GM12878 (cell line): ENCODE measurements around the gene MPZL1. TPM values are rescaled to one million over a fixed set of nuclear protein-coding genes. Genes with fewer than 3 reads are reported as not detected.
A peak's percentile ranks its signal among the peaks of the same experiment; 100 is the strongest.

ENCODE experiments used
- ATAC-seq: fragments of 200-7000 bp; cut with Tn5 transposase; 3 replicates; pipeline ENCODE4 v1.9.1; 2020; ENCODE audit warnings: mild to moderate bottlenecking, moderate library complexity
- BruUV-seq: library from RNA; stranded (reverse); fragments of 400-500 nt; replicated peaks from 2 replicates; lab custom pipeline; 2021; lab: Mats Ljungman, UMichigan
- CTCF ChIA-PET: fragments of 300-600 bp; sonication (Branson Sonifier 250); formaldehyde crosslinking; extraction: SDS; loops from one replicate; lab custom pipeline; 2021; ENCODE audit warnings: inconsistent platforms; lab: Yijun Ruan, JAX
- POLR2A ChIA-PET: fragments of 350-600 bp; formaldehyde crosslinking; extraction: SDS; loops from one replicate; lab custom pipeline; 2021; ENCODE audit warnings: inconsistent platforms; lab: Charles Lee
- RAD21 ChIA-PET: fragments of 300-600 bp; sonication (Branson Sonifier 250); formaldehyde crosslinking; loops from one replicate; lab custom pipeline; 2023; ENCODE audit warnings: antibody characterized with exemption; ENCODE audit not compliant: unreplicated experiment; lab: Charles Lee
- SMC1A ChIA-PET: fragments of 300-600 bp; sonication (Branson Sonifier 250); formaldehyde crosslinking; loops from one replicate; lab custom pipeline; 2023; ENCODE audit not compliant: unreplicated experiment, uncharacterized antibody; lab: Charles Lee
- DNase-seq: peaks from one replicate; pipeline ENCODE4 v3.0.0-alpha.2; 2011; ENCODE audit warnings: low read depth, low spot score
- FAIRE-seq: peaks from 3 replicates; lab custom pipeline; 2011; peaks lifted over from hg19 to GRCh38; lab: Jason Lieb, UNC
- H2AFZ ChIP-seq: 2 replicates; pipeline ENCODE4 v1.6.0; 2011; ENCODE audit warnings: low read depth, low read length, control low read depth; ENCODE audit not compliant: control insufficient read depth
- H3K27ac ChIP-seq: 2 replicates; pipeline ENCODE4 v1.5.1; 2011; ENCODE audit warnings: control low read depth; ENCODE audit not compliant: control insufficient read depth, insufficient read depth
- H3K27me3 ChIP-seq, 2 experiments: replicated peaks in 1 of 2; 2 replicates each; pipeline versions ENCODE4 v1.6.0 to v1.6.1; 2011; ENCODE audit warnings: low read length in 1 of 2; ENCODE audit not compliant: control insufficient read depth in 2 of 2, insufficient read depth in 2 of 2
- H3K36me3 ChIP-seq, 2 experiments: 2 replicates each; pipeline ENCODE4 v1.5.1; 2011; ENCODE audit warnings: low read length in 1 of 2; ENCODE audit not compliant: control insufficient read depth in 2 of 2, insufficient read depth in 2 of 2
- H3K4me1 ChIP-seq: 2 replicates; pipeline ENCODE4 v1.6.1; 2011; ENCODE audit warnings: mild to moderate bottlenecking, low read length, moderate library complexity, mixed read lengths; ENCODE audit not compliant: control insufficient read depth, insufficient read depth
- H3K4me2 ChIP-seq: 2 replicates; pipeline ENCODE4 v1.6.0; 2011; ENCODE audit warnings: control low read depth; ENCODE audit not compliant: control insufficient read depth, insufficient read depth
- H3K4me3 ChIP-seq: fragments of 200-600 bp; sonication (generic); 2 replicates; pipeline ENCODE4 v1.5.1; 2016
- H3K79me2 ChIP-seq: 2 replicates; pipeline ENCODE4 v1.6.0; 2011; ENCODE audit warnings: low read length; ENCODE audit not compliant: control insufficient read depth, insufficient read depth
- H3K9ac ChIP-seq: 2 replicates; pipeline ENCODE4 v1.8.0; 2011; ENCODE audit warnings: low read length, control low read depth, mixed read lengths; ENCODE audit not compliant: control insufficient read depth, insufficient read depth
- H3K9me3 ChIP-seq: replicated peaks from 3 replicates; pipeline ENCODE4 v1.5.1; 2011; ENCODE audit warnings: mild to moderate bottlenecking, low read length; ENCODE audit not compliant: control insufficient read depth, insufficient read depth
- H4K20me1 ChIP-seq: 2 replicates; pipeline ENCODE4 v1.6.0; 2011; ENCODE audit not compliant: control insufficient read depth, insufficient read depth
- IKZF1 ChIP-seq: fragments of 450-650 bp; conservative IDR thresholded peaks from 2 replicates; pipeline ENCODE4 v1.6.1; 2017; ENCODE audit warnings: antibody characterized with exemption, mild to moderate bottlenecking
- IKZF2 ChIP-seq, 2 experiments: fragments of 450-650 bp; IDR thresholded peaks; 2 replicates each; pipeline ENCODE4 v1.6.1; 2017; ENCODE audit warnings: mild to moderate bottlenecking in 2 of 2, moderate library complexity in 2 of 2
- LARP7 ChIP-seq: fragments of 450-650 bp; IDR thresholded peaks from 2 replicates; pipeline ENCODE4 v1.6.1; 2017; ENCODE audit warnings: mild to moderate bottlenecking
- MEF2A ChIP-seq: IDR thresholded peaks from 2 replicates; pipeline ENCODE4 v1.6.1; 2011; ENCODE audit warnings: low read depth, mild to moderate bottlenecking, low read length, moderate library complexity; ENCODE audit not compliant: insufficient read depth
- MEF2B ChIP-seq: fragments of 450-650 bp; IDR thresholded peaks from 2 replicates; pipeline ENCODE4 v1.6.1; 2018; ENCODE audit warnings: mild to moderate bottlenecking, moderate library complexity; ENCODE audit not compliant: partially characterized antibody, poor library complexity, severe bottlenecking
- SMARCA5 ChIP-seq: fragments of 450-650 bp; IDR thresholded peaks from 2 replicates; pipeline ENCODE4 v1.6.1; 2017; ENCODE audit warnings: mild to moderate bottlenecking
- ZNF217 ChIP-seq: fragments of 450-650 bp; IDR thresholded peaks from 2 replicates; pipeline ENCODE4 v1.6.1; 2017; ENCODE audit warnings: antibody characterized with exemption, mild to moderate bottlenecking
- WGBS: methylation state at CpG from one replicate; pipeline ENCODE4 v1.1.6; 2016; ENCODE audit warnings: low lambda C conversion rate; ENCODE audit not compliant: insufficient replicate concordance, insufficient coverage; ENCODE audit errors: missing lambda C conversion rate; 5-methylcytosine and 5-hydroxymethylcytosine counted together
- in situ Hi-C: fragments of 300-500 bp; cut with MboI; formaldehyde crosslinking; loops from 9 replicates; pipeline ENCODE4 v1.14.3; 2018; ENCODE audit warnings: mixed read lengths
- intact Hi-C: fragments of 100-400 bp; cut with micrococcal nuclease; formaldehyde crosslinking; loops from one replicate; pipeline ENCODE4 v1.14.2; 2022; ENCODE audit not compliant: unreplicated experiment
- polyA plus RNA-seq, 11 experiments: library from polyadenylated mRNA; depleted of rRNA in 4 of 11; unstranded in 6 of 11; stranded (reverse) in 5 of 11; fragments of >200 nt; fragmentation: Nextera tagmentation in 4 of 11; fragmentation: Illumina TruSeq in 1 of 11; extraction: Ambion mirVana in 4 of 11; extraction: Trizol in 1 of 11; gene quantifications; 1 replicate in 1 of 11; 2 replicates in 10 of 11; pipeline versions ENCODE4 v1.2.1 to v1.2.3, GENCODE V29; 2011 to 2016; ENCODE audit warnings: inconsistent platforms in 2 of 11, missing spikeins in 2 of 11, low read depth in 1 of 11
- total RNA-seq, 4 experiments: library from RNA; depleted of rRNA in 3 of 4; stranded (reverse); fragments of >200 nt in 3 of 4; fragmentation: Illumina TruSeq in 1 of 4; extraction: Trizol in 1 of 4; gene quantifications; 2 replicates each; pipeline versions ENCODE4 v1.2.1 to v1.2.3, GENCODE V29; 2013 to 2021
- TF ChIP-seq, protein P1 (sequence below): fragments of 150-350 bp; IDR thresholded peaks from 2 replicates; pipeline ENCODE4 v1.6.1; 2016; ENCODE audit warnings: low read depth, low read length
- TF ChIP-seq, protein P2 (sequence below): fragments of 450-650 bp; conservative IDR thresholded peaks from 2 replicates; pipeline ENCODE4 v1.6.1; 2017; ENCODE audit warnings: mild to moderate bottlenecking, moderate library complexity

Gene MPZL1
- total and polyA plus RNA-seq, 10 of the 15 experiments (the other 5 are each of a cell fraction or from before 2014, with no cell fraction given), result 9.8 to 60.9 (median 45.9) TPM

DNA sequence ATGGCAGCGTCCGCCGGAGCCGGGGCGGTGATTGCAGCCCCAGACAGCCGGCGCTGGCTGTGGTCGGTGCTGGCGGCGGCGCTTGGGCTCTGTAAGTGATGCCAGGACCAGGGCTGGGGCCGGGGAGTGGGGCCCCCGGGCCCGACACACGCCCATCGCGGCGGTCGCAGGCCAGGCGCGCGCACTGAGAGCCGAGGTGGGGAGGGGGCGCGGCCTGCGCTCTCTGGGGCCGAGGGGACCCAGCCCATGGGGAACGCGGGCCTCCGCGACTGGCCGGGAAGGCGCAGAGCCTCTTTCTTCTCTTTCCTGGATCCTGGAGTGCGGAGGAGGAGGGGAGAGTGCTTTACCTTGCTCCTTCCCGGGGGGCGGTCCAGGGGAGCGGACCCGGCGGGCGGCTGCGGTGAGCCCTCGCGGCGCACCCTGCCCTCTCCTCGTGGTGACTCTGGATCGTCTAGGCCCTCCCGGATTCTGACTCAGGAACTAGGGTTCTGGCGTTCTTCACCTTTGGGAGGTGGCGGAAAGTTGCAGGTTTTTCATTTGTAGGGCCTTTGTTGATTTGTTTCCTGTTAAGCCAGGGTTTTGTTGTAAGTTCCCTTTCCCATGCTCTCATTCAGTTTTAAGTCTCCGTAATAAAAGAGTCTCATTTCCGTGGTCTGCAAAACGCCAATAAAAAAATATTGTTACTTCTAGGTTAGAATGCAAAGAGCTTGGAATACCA lies 529 bp downstream of the MPZL1 start:
- RAD21 ChIA-PET, result interaction anchor here (0.9 to 2.8 kb wide), 6 partner anchors 17 to 360 kb away, joined by 3 to 15 read pairs (median 4); partner anchors contain the start of genes DCAF6 and MPC2
- Histone ChIP-seq H3K9ac (peak overlapping the region; percentile 69), H3K36me3 (no peaks in the 10 kb centered on the region), H3K27me3 (no peaks in the 10 kb centered on the region), H3K79me2 (peaks cover 51% of the 10 kb centered on the region), H3K4me2 (peak overlapping the region; percentile 85), H4K20me1 (peaks cover 4% of the 10 kb centered on the region; the same call in 1 of the 2 replicates), H3K4me1 (peaks cover 32% of the 10 kb centered on the region), H3K9me3 (no peaks in the 10 kb centered on the region), H3K4me3 (peak overlapping the region; percentile 89), H2AFZ (peak overlapping the region; percentile 93), H3K27ac (peak overlapping the region; percentile 80)
- TF ChIP-seq SMARCA5, result 0 out of 2 replicates have a peak, but pooled peaks have one; percentile 13
- TF ChIP-seq IKZF1, result peak; percentile 70
- peak; percentile 40 for TF ChIP-seq MEF2B
- 0 out of 2 replicates have a peak, but pooled peaks have one; percentile 56 for TF ChIP-seq ZNF217
- peak; percentile 68; the same call in 1 of the 2 replicates for TF ChIP-seq LARP7
- TF ChIP-seq, protein P1, sequence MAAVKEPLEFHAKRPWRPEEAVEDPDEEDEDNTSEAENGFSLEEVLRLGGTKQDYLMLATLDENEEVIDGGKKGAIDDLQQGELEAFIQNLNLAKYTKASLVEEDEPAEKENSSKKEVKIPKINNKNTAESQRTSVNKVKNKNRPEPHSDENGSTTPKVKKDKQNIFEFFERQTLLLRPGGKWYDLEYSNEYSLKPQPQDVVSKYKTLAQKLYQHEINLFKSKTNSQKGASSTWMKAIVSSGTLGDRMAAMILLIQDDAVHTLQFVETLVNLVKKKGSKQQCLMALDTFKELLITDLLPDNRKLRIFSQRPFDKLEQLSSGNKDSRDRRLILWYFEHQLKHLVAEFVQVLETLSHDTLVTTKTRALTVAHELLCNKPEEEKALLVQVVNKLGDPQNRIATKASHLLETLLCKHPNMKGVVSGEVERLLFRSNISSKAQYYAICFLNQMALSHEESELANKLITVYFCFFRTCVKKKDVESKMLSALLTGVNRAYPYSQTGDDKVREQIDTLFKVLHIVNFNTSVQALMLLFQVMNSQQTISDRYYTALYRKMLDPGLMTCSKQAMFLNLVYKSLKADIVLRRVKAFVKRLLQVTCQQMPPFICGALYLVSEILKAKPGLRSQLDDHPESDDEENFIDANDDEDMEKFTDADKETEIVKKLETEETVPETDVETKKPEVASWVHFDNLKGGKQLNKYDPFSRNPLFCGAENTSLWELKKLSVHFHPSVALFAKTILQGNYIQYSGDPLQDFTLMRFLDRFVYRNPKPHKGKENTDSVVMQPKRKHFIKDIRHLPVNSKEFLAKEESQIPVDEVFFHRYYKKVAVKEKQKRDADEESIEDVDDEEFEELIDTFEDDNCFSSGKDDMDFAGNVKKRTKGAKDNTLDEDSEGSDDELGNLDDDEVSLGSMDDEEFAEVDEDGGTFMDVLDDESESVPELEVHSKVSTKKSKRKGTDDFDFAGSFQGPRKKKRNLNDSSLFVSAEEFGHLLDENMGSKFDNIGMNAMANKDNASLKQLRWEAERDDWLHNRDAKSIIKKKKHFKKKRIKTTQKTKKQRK, result no peak
- 0 out of 4 replicates have a peak, but pooled peaks of 1 of the 2 experiments have one; percentile 59 for TF ChIP-seq IKZF2 (IDR thresholded peaks at IDR 0.05)
- TF ChIP-seq, protein P2, sequence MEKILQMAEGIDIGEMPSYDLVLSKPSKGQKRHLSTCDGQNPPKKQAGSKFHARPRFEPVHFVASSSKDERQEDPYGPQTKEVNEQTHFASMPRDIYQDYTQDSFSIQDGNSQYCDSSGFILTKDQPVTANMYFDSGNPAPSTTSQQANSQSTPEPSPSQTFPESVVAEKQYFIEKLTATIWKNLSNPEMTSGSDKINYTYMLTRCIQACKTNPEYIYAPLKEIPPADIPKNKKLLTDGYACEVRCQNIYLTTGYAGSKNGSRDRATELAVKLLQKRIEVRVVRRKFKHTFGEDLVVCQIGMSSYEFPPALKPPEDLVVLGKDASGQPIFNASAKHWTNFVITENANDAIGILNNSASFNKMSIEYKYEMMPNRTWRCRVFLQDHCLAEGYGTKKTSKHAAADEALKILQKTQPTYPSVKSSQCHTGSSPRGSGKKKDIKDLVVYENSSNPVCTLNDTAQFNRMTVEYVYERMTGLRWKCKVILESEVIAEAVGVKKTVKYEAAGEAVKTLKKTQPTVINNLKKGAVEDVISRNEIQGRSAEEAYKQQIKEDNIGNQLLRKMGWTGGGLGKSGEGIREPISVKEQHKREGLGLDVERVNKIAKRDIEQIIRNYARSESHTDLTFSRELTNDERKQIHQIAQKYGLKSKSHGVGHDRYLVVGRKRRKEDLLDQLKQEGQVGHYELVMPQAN, result 0 out of 2 replicates have a peak, but pooled peaks have one; percentile 29
- TF ChIP-seq MEF2A, result no peak
- in situ Hi-C loops (no loop called here), intact Hi-C loops (no loop called here)
- FAIRE-seq (no peak), ATAC-seq (peak; percentile 56), DNase-seq (no peak)
- no TSS peak for BruUV-seq
- CTCF ChIA-PET, result interaction anchor here (0.7 to 2.7 kb wide), 3 partner anchors 8 to 360 kb away, joined by 3 to 11 read pairs (median 11); no protein-coding TSS in a partner anchor
- SMC1A ChIA-PET, result interaction anchor here (0.7 to 5.9 kb wide), 7 partner anchors 7 to 360 kb away, joined by 3 to 34 read pairs (median 6); no protein-coding TSS in a partner anchor
- WGBS, result under 1% methylated on average over 45 of the region's 52 CpGs
- POLR2A ChIA-PET, result interaction anchor here (1.0 to 2.9 kb wide), 3 partner anchors 9 to 216 kb away, joined by 3 to 11 read pairs (median 3); no protein-coding TSS in a partner anchor
